ENCODE results near the gene ASIC1.

Gene ASIC1

DNA sequence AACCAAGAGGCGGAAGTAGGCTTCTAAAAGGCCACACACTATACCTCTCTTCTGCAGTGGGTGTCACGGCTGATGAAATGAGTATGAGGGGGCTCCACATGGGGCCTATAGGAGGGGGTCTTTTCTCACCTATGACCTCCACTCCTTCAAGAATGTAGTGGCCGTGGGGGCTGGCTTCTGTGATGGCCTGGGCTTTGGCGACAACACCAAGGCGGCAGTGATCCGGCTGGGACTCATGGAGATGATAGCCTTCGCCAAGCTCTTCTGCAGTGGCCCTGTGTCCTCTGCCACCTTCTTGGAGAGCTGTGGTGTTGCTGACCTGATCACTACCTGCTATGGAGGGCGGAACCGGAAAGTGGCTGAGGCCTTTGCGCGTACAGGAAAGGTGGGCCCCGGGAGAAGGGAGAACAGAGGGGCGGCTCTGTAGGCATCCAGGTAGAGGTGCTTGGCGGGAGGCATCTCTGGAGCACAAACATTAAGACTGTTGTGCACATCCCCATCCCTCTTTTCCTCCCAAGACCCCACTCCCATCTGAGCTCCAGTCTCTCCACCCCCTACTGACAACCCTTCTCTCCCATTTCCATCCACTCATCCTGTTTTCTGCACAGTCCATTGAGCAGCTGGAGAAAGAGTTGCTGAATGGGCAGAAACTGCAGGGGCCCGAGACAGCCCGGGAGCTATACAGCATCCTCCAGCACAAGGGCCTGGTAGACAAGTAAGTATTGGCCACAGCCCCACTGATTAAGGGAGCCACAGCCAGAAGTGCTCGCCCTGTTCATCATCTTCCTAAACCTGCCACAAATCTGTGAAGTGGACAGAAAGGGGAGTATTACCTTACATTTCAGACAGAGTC, 50.2 kb downstream of the ASIC1 start:
- no peak for DNase-seq (ENCODE audit: low read depth)

- no peak for DNase-seq (ENCODE audit: low read depth)
Measured at GRCh38 chr12:50109319-50109718, 51.9 kb downstream of the ASIC1 start.

GRCh38 chr12:50110127-50110761, 52.8 kb downstream of the ASIC1 start:
- no peak for DNase-seq (ENCODE audit: low read depth)

DNA sequence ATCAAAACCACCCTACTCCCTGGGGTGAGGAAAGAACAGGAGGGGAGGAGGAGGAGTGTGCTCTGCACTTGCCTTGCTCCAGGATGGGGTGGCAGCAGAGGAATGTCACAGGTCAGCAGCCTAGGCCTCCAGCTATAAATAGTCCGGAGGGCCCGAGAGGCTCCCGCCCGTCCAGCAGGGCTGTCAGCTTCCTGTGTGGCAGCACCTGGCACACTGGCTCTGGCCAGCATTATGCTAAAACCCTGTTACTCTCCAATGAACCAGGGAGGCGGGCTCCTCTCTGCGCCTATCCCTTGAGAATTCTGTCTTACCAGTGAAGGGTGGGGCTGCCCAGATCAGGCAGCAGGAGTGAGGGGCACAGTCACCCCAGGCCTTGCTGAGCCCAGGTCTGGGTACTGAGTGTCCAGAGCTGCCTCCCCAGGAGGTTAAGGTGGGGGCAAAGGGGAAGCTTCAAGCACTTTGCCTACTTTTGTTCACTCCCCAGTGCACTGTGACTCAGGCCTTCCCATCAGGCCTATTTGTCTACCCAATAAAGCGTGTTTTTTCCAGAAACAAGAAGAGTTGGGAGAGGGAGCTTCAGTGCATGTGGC, 53.5 kb downstream of the ASIC1 start:
- no peak for DNase-seq (ENCODE audit: low read depth)

DNA sequence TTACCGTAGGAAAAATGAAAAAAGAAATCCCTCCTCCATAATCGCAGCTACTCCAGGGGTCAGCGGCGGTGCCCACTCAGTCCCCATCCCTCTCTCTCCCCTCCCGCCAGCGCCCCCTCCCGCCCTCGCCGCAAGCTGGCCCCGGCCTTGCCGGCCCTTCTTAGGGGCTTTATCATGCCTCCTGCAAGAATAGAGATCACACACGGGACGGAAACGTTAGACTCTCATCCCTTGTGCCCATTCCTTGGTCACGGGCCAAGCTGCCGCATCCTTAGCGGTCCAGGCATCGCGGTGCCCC, 53.9 kb downstream of the ASIC1 start:
- DNase-seq (ENCODE audit: low read depth): no peak

GRCh38 chr12:50111693-50112455, 54.5 kb downstream of the ASIC1 start, which contains the start of gene COX14:
COX14 (plus strand) TSS chr12:50112236; CDS start chr12:50120044, 7,808 bp downstream.
- peak; percentile 98 for DNase-seq (ENCODE audit: low read depth)

DNA sequence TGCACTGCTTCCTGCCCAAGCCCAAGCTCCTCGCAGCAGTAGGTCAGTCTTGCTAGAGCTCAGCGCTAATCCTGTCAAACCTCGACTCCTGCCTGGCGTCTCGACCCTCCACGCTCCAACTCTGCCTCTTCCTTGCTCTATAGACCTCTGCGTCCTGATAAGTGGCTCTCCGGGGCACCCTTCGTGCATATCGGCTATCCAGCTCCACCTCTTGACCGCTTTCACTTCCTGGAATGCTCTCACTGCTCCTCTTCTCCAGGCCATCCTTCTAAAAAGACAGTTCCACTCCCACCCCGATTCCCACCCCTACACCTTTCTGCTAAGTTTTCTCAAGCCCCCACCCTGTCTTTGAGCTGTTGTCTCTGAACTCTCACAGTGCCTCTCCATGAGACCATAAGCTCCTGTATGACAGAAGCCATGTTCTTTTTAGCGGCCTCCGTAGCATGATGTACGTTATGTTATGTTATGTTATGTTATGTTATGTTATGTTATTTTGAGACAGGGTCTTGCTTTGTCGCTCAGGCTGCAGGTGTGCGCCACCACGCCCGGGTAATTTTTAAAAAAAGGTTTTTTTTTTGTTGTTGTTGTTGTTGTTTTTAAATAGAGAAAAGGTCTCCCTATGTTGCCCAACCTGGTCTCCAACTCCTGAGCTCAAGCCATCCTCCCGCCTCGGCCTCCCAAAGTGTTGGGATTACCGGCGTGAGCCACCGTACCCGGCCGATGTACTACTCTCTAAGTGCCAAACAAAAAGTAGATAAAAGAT, 55.2 kb downstream of the ASIC1 start:
- DNase-seq (ENCODE audit: low read depth): no peak

GRCh38 chr12:50117057-50117622, 59.7 kb downstream of the ASIC1 start:
- DNase-seq (ENCODE audit: low read depth): no peak

DNA sequence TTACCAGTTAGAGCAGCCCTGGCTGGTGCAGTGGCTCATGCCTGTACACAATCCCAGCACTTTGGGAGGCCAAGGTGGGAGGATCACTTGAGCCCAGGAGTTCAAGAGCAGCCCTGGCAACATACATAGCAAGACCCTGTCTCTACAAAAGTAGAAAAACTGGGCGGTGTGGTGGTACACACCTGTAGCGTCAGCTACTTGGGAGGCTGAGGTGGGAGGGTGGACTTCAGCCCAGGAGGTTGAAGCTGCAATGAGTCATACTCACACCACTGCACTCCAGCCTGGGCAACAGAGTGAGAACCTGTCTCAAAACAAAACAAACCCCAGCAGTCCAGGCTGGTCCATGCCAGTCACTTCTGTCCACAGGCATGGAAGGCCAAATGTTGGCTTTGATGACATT, 62.0 kb downstream of the ASIC1 start:
- DNase-seq (ENCODE audit: low read depth): no peak

GRCh38 chr12:50120521-50120920, 63.1 kb downstream of the ASIC1 start:
- DNase-seq (ENCODE audit: low read depth): no peak

GRCh38 chr12:50120953-50121352, 63.6 kb downstream of the ASIC1 start:
- no peak for DNase-seq (ENCODE audit: low read depth)

DNA sequence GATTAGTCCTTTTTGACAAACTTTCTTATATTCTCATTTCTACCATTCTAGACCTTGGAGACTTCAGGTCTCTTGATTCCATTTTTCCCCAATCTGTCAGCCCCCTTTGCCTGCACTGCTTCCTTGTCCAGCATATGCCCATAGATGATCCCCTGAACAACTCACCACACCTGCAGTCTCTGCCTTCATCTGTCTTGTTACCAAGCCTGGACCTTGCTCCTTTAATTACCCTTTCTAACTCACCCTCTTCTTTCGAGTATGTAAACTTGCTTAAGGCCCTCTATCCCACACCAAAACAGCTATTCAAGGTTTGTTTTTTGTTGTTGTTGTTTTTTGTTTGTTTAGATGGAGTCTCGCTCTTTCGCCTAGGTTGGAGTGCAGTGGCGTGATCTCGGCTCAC, 64.2 kb downstream of the ASIC1 start:
- DNase-seq (ENCODE audit: low read depth): no peak

GRCh38 chr12:50123203-50123602, 65.8 kb downstream of the ASIC1 start:
- no peak for DNase-seq (ENCODE audit: low read depth)

GRCh38 chr12:50127546-50127945, 70.2 kb downstream of the ASIC1 start:
- DNase-seq (ENCODE audit: low read depth): no peak

- DNase-seq (ENCODE audit: low read depth): no peak
Measured at GRCh38 chr12:50129290-50129689, 71.9 kb downstream of the ASIC1 start.

GRCh38 chr12:50132505-50133135, 75.2 kb downstream of the ASIC1 start:
- DNase-seq (ENCODE audit: low read depth): no peak
